ENCODE results near the gene HACD2.

Gene HACD2

GRCh38 chr3:123543950-123544349, 40.9 kb downstream of the HACD2 start:
- H3K4me3 ChIP-seq (ENCODE audit: low read depth, low read length), result no peak overlapping the region
- no peak for DNase-seq (ENCODE audit: low read depth)
- no peak for TF ChIP-seq CTCF (IDR thresholded peaks at IDR 0.05; ENCODE audit: control insufficient read depth, extremely low read depth, insufficient read depth)

- DNase-seq (ENCODE audit: low read depth), result no peak
- no peak overlapping the region for H3K4me3 ChIP-seq (ENCODE audit: low read depth, low read length)
- no peak for TF ChIP-seq CTCF (IDR thresholded peaks at IDR 0.05; ENCODE audit: control insufficient read depth, extremely low read depth, insufficient read depth)
Observed at GRCh38 chr3:123540285-123540684, 44.6 kb downstream of the HACD2 start.

DNA sequence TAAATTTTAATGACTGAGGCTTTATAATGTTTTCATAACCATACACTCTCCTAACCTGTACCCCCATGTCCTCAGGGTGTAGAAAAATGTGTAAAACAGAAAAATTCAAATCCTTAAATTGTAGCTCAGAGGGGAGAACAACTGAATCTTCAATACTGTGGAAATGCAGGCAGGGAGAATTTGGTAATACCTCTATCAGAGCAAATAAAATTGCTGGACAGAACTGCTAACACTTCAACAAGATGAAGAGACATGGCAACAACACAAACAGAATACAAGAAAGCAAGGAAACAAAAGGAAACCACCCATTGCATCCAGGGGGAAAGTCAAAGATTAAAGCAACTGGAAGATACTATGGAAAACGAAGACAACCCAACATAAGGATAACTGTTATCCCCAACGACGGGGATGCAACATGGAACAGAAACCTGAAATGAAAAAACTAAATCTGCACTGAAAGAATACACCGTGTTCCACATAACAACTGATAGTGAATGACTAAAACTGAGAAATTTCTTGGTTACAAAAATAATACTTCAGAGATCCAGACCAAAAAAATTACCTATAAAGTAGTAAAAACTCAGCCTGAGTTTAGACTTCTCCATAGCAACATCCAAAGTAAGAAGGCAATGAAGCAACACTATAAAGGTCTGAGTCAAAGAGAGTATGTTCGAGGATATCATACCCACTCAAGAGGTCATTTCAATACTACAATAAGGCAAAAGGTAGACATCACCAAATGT, 48.5 kb downstream of the HACD2 start:
- no peak overlapping the region for H3K4me3 ChIP-seq (ENCODE audit: low read depth, low read length)
- TF ChIP-seq CTCF (IDR thresholded peaks at IDR 0.05; ENCODE audit: control insufficient read depth, extremely low read depth, insufficient read depth), result no peak
- no peak for DNase-seq (ENCODE audit: low read depth)

DNA sequence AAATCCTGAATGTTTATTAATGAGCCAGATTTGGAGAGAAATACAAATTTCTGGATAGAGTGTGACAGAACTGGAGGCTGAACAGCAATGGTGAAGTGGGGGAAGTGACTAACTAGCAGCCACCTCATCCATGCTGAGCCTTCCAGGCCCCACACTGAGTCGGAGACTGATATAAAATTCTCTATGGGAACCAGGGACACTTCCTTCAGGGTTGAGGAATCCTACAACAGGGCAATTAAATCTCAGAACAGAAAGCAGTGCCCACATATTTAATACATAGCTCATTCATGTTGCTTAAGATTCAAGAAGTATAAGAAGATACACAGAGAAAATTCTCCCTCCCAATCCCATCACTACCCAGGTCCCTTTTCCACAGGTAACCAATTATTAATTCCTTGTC, 49.3 kb downstream of the HACD2 start:
- TF ChIP-seq CTCF (IDR thresholded peaks at IDR 0.05; ENCODE audit: control insufficient read depth, extremely low read depth, insufficient read depth), result no peak

DNA sequence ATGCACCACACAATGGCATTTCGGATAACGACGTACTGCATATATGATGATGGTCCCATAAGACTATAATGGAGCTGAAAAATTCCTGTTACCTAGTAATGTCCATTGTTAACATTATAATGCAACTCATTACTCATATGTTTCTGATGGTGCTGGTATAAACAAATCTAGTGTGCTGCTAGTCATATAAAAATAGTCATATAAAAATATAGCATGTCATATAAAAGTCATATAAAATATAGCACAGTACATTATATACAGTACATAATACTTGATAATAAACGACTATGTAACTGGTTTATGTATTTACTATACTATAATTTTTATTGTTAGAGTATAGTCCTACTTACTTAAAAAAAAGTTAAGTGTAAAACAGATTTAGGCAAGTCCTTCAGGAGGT, 50.6 kb downstream of the HACD2 start:
- TF ChIP-seq CTCF (IDR thresholded peaks at IDR 0.05; ENCODE audit: control insufficient read depth, extremely low read depth, insufficient read depth), result no peak

More for the DNA sequence above, 49.3 kb downstream of the HACD2 start:
- DNase-seq (ENCODE audit: low read depth), result no peak
- no peak overlapping the region for H3K4me3 ChIP-seq (ENCODE audit: low read depth, low read length)

GRCh38 chr3:123533554-123534159, 51.2 kb downstream of the HACD2 start:
- no peak for TF ChIP-seq CTCF (IDR thresholded peaks at IDR 0.05; ENCODE audit: control insufficient read depth, extremely low read depth, insufficient read depth)
- H3K4me3 ChIP-seq (ENCODE audit: low read depth, low read length), result no peak overlapping the region
- DNase-seq (ENCODE audit: low read depth), result no peak

More for the DNA sequence above, 50.6 kb downstream of the HACD2 start:
- DNase-seq (ENCODE audit: low read depth), result no peak
- H3K4me3 ChIP-seq (ENCODE audit: low read depth, low read length), result no peak overlapping the region

All from LNCaP clone FGC (cell line).